ENCODE data around the gene CNTNAP2.

DNA sequence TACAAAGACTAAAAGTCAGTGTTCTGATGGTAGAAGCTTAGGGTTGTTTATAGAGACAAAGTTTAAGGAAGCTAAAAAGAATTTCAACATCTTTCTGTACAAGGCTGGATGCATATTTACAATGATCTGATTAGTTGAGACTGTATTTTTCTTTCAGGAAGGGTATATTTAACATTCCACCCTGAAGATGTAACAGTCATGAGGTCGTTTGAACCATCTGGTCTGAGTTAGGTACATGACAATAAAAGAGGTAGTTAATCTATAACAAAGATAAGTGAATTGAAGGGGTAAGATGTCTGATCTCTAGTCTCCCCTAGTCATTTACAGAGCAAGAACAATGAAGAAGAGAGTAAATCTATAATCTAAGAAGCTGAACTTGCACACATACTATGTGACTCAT lies 821.2 kb downstream of the CNTNAP2 start:
- no peak for TF ChIP-seq EZH2 (IDR thresholded peaks at IDR 0.05; ENCODE audit: insufficient read depth, poor library complexity, severe bottlenecking)
- no peak for TF ChIP-seq EZH2phosphoT487 (IDR thresholded peaks at IDR 0.05; ENCODE audit: insufficient read depth, low read depth)

All from GM23248 (cell line).